H1 (cell line): ENCODE measurements around the gene EIF2B2.

Source experiments
- CBX5 ChIP-seq: fragments of 300-800, 300-1000 bp; sonication (generic); IDR thresholded peaks from 2 replicates; pipeline ENCODE4 v1.7.1; 2016; ENCODE audit warnings: antibody characterized with exemption, low read length, low read depth
- CEBPB ChIP-seq: IDR thresholded peaks from 2 replicates; pipeline ENCODE4 v1.6.1; 2012; ENCODE audit warnings: low read depth, low read length
- GABPA ChIP-seq: IDR thresholded peaks from 2 replicates; pipeline ENCODE4 v1.6.1; 2011; ENCODE audit warnings: mild to moderate bottlenecking, low read length, moderate library complexity, borderline replicate concordance; ENCODE audit not compliant: insufficient read depth
- RFX5 ChIP-seq: IDR thresholded peaks from 2 replicates; pipeline ENCODE4 v1.6.1; 2011; ENCODE audit warnings: low read depth, low read length, improper control_type of control experiment, borderline replicate concordance
- TEAD4 ChIP-seq: IDR thresholded peaks from 2 replicates; pipeline ENCODE4 v1.6.1; 2012; ENCODE audit warnings: low read depth, low read length, inconsistent platforms, mixed read lengths
- TF ChIP-seq, protein P1 (sequence below), 3 experiments: IDR thresholded peaks; 1 replicate in 2 of 3; 2 replicates in 1 of 3; pipeline versions ENCODE4 v1.5.1 to v1.6.1; 2011; ENCODE audit warnings: low read length in 3 of 3, mild to moderate bottlenecking in 3 of 3, inconsistent platforms in 2 of 3, low read depth in 1 of 3, moderate library complexity in 1 of 3; ENCODE audit not compliant: insufficient read depth in 1 of 3; ENCODE audit errors: control extremely low read depth in 1 of 3

DNA sequence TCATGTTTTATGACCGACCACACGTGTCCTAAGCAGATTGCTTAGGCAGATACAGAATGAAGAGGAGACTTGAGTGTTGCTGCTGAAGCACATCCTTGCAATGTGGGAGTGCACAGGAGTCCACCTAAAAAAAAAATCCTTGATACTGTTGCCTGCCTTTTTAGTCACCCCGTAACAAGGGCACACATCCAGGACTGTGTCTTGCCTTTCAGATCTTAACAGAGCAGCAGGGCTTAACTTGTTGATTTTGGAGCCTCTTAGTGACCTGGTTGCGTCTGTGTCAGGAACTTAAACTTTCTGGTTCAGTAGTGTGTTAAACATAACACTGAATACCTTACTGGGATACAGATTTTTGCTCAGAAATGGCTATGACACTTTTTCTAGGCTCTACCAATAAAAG lies 6.5 kb downstream of the EIF2B2 start:
- no peak for TF ChIP-seq CBX5
- TF ChIP-seq, protein P1, sequence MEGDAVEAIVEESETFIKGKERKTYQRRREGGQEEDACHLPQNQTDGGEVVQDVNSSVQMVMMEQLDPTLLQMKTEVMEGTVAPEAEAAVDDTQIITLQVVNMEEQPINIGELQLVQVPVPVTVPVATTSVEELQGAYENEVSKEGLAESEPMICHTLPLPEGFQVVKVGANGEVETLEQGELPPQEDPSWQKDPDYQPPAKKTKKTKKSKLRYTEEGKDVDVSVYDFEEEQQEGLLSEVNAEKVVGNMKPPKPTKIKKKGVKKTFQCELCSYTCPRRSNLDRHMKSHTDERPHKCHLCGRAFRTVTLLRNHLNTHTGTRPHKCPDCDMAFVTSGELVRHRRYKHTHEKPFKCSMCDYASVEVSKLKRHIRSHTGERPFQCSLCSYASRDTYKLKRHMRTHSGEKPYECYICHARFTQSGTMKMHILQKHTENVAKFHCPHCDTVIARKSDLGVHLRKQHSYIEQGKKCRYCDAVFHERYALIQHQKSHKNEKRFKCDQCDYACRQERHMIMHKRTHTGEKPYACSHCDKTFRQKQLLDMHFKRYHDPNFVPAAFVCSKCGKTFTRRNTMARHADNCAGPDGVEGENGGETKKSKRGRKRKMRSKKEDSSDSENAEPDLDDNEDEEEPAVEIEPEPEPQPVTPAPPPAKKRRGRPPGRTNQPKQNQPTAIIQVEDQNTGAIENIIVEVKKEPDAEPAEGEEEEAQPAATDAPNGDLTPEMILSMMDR (IDR thresholded peaks at IDR 0.05; ENCODE audit: control extremely low read depth in 1 of 3, insufficient read depth in 1 of 3, low read depth in 1 of 3, low read length in 3 of 3), result no peak
- TF ChIP-seq TEAD4, result no peak
- no peak for TF ChIP-seq CEBPB
- TF ChIP-seq RFX5, result no peak
- no peak for TF ChIP-seq GABPA
